SH-SY5Y (cell line): ENCODE data around the gene LGI1.

Experiments used
- GATA2 ChIP-seq: IDR thresholded peaks from 2 replicates; pipeline ENCODE4 v1.6.1; 2011; ENCODE audit warnings: mild to moderate bottlenecking, low read depth, low read length
- GATA3 ChIP-seq: IDR thresholded peaks from 2 replicates; pipeline ENCODE4 v1.6.1; 2011; ENCODE audit warnings: low read depth, mild to moderate bottlenecking, low read length, moderate library complexity

DNA sequence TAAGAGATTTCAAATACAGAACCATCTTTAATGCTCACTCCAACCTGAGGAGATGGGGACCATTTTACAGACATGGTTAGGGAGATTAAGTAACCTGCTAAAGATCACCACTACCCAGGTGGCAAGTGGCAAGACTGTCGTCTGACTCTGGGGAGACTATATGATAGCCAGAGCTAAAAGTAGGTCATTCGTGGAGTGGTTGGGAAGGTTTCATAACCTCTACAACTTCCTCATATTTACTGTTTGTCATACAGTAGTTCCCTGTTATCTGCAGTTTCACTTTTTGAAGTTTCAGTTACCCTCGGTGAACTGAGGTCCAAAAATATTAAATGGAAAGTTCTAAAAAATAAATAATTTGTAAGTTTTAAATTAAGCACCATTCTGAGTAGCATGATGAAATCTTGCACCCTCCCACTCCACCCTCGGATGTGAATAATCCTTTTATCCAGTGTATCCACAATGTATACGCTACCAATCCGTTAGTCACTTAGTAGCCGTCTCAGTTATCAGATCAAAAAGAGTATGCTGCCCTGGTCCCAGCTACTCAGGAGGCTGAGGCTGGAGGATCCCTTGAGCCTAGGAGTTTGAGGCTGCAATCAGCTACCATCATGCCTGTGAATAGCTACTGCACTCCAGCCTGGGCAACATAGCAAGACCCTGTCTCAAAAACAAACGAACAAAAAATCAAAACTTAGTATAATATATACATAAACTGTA, 14.9 kb upstream of the LGI1 start:
- TF ChIP-seq GATA2 (no peak), GATA3 (no peak)
